ENCODE measurements around the gene SIL1. TPM values are rescaled to one million over a fixed set of nuclear protein-coding genes. Genes with fewer than 3 reads are reported as not detected.

The SIL1 gene
- total and polyA plus RNA-seq, 9 of the 15 experiments (the other 6 are each of a cell fraction or from before 2014, with no cell fraction given): 1.3 to 30.5 (median 18.1) TPM

- ATAC-seq: no peak
Observed at GRCh38 chr5:138969323-138970002, 228.7 kb downstream of the SIL1 start.

More at GRCh38 chr5:138969323-138970002, 228.7 kb downstream of the SIL1 start:
- Histone ChIP-seq H2AFZ (ENCODE audit: low read depth, low read length) (no peak overlapping the region), H3K4me2 (ENCODE audit: insufficient read depth, low read length) (no peak overlapping the region), H3K4me3 (no peak overlapping the region), H3K27me3 (ENCODE audit: control insufficient read depth in 2 of 2, insufficient read depth in 2 of 2, low read length in 2 of 2) (no peaks in the 10 kb centered on the region), H3K36me3 (ENCODE audit: control insufficient read depth, insufficient read depth, low read length) (no peaks in the 10 kb centered on the region), H3K79me2 (ENCODE audit: control insufficient read depth, insufficient read depth, low read length) (no peaks in the 10 kb centered on the region), H3K9ac (ENCODE audit: insufficient read depth in 1 of 2, low read depth in 2 of 2, low read length in 2 of 2) (no peak overlapping the region), H3K9me3 (replicated peaks; ENCODE audit: control insufficient read depth, insufficient read depth, low read depth, low read length) (no peaks in the 10 kb centered on the region), H3K9me1 (ENCODE audit: control insufficient read depth, insufficient read depth, low read length) (no peaks in the 10 kb centered on the region), H3K4me1 (replicated peaks in 1 of 2; ENCODE audit: control insufficient read depth in 2 of 2, insufficient read depth in 2 of 2, low read length in 2 of 2) (peaks cover 7 to 9% of the 10 kb centered on the region in 2 experiments), H4K20me1 (replicated peaks; ENCODE audit: control insufficient read depth, insufficient read depth, low read length) (no peaks in the 10 kb centered on the region), H3K27ac (ENCODE audit: extremely low read depth, low read depth, low read length) (no peak overlapping the region)
- ChIA-PET POLR2A (interaction anchor here (0.5 to 1.5 kb wide), 4 partner anchors 12 to 125 kb away, joined by 3 to 4 read pairs (median 4); no protein-coding TSS in a partner anchor), CTCF (ENCODE audit: low intra/inter-chr PET ratio) (no interaction called here)
- intact Hi-C loops (cut with micrococcal nuclease): loop anchor here (10.0 kb wide), 1 partner anchor 325 kb away; no protein-coding TSS in a partner anchor
- DNase-seq (ENCODE audit: extremely low read depth in 1 of 4, low spot score in 3 of 4) (no peak), FAIRE-seq (no peak)
- 67% methylated on average over 5 of the region's 5 CpGs for WGBS (ENCODE audit: insufficient coverage, low coverage, missing lambda C conversion rate)
- in situ Hi-C loops (cut with MboI): no loop called here
- no TSS peak for BruUV-seq (replicated peaks)
- TF ChIP-seq ZNF77 (CRISPR knock-in tag; IDR thresholded peaks at IDR 0.05) (no peak), SUPT5H (IDR thresholded peaks at IDR 0.05) (no peak), SIRT6 (IDR thresholded peaks at IDR 0.05; ENCODE audit: low read depth, low read length) (no peak), SREBF2 (CRISPR knock-in tag; IDR thresholded peaks at IDR 0.05) (no peak), CGGBP1 (CRISPR knock-in tag; IDR thresholded peaks at IDR 0.05) (no peak), BRD4 (IDR thresholded peaks at IDR 0.05) (no peak), PHB (CRISPR knock-in tag; IDR thresholded peaks at IDR 0.05) (no peak), ZNF280B (CRISPR knock-in tag; IDR thresholded peaks at IDR 0.05) (no peak)
- TF ChIP-seq, protein P1, sequence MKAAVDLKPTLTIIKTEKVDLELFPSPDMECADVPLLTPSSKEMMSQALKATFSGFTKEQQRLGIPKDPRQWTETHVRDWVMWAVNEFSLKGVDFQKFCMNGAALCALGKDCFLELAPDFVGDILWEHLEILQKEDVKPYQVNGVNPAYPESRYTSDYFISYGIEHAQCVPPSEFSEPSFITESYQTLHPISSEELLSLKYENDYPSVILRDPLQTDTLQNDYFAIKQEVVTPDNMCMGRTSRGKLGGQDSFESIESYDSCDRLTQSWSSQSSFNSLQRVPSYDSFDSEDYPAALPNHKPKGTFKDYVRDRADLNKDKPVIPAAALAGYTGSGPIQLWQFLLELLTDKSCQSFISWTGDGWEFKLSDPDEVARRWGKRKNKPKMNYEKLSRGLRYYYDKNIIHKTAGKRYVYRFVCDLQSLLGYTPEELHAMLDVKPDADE (conservative IDR thresholded peaks at IDR 0.05; ENCODE audit: control insufficient read depth, low read depth, low read length): no peak
